GM12878 (cell line): ENCODE data around the gene MBNL1. TPM values are rescaled to one million over a fixed set of nuclear protein-coding genes. Genes with fewer than 3 reads are reported as not detected.

Experiments used
- ATAC-seq: fragments of 200-7000 bp; cut with Tn5 transposase; 3 replicates; pipeline ENCODE4 v1.9.1; 2020; ENCODE audit warnings: mild to moderate bottlenecking, moderate library complexity
- BruUV-seq: library from RNA; stranded (reverse); fragments of 400-500 nt; replicated peaks from 2 replicates; lab custom pipeline; 2021; lab: Mats Ljungman, UMichigan
- CTCF ChIA-PET: fragments of 300-600 bp; sonication (Branson Sonifier 250); formaldehyde crosslinking; extraction: SDS; loops from one replicate; lab custom pipeline; 2021; ENCODE audit warnings: inconsistent platforms; lab: Yijun Ruan, JAX
- POLR2A ChIA-PET: fragments of 350-600 bp; formaldehyde crosslinking; extraction: SDS; loops from one replicate; lab custom pipeline; 2021; ENCODE audit warnings: inconsistent platforms; lab: Charles Lee
- RAD21 ChIA-PET: fragments of 300-600 bp; sonication (Branson Sonifier 250); formaldehyde crosslinking; loops from one replicate; lab custom pipeline; 2023; ENCODE audit warnings: antibody characterized with exemption; ENCODE audit not compliant: unreplicated experiment; lab: Charles Lee
- SMC1A ChIA-PET: fragments of 300-600 bp; sonication (Branson Sonifier 250); formaldehyde crosslinking; loops from one replicate; lab custom pipeline; 2023; ENCODE audit not compliant: unreplicated experiment, uncharacterized antibody; lab: Charles Lee
- DNase-seq: peaks from one replicate; pipeline ENCODE4 v3.0.0-alpha.2; 2011; ENCODE audit warnings: low read depth, low spot score
- FAIRE-seq: peaks from 3 replicates; lab custom pipeline; 2011; peaks lifted over from hg19 to GRCh38; lab: Jason Lieb, UNC
- H2AFZ ChIP-seq: 2 replicates; pipeline ENCODE4 v1.6.0; 2011; ENCODE audit warnings: low read depth, low read length, control low read depth; ENCODE audit not compliant: control insufficient read depth
- H3K27ac ChIP-seq: 2 replicates; pipeline ENCODE4 v1.5.1; 2011; ENCODE audit warnings: control low read depth; ENCODE audit not compliant: control insufficient read depth, insufficient read depth
- H3K27me3 ChIP-seq, 2 experiments: replicated peaks in 1 of 2; 2 replicates each; pipeline versions ENCODE4 v1.6.0 to v1.6.1; 2011; ENCODE audit warnings: low read length in 1 of 2; ENCODE audit not compliant: control insufficient read depth in 2 of 2, insufficient read depth in 2 of 2
- H3K36me3 ChIP-seq, 2 experiments: 2 replicates each; pipeline ENCODE4 v1.5.1; 2011; ENCODE audit warnings: low read length in 1 of 2; ENCODE audit not compliant: control insufficient read depth in 2 of 2, insufficient read depth in 2 of 2
- H3K4me1 ChIP-seq: 2 replicates; pipeline ENCODE4 v1.6.1; 2011; ENCODE audit warnings: mild to moderate bottlenecking, low read length, moderate library complexity, mixed read lengths; ENCODE audit not compliant: control insufficient read depth, insufficient read depth
- H3K4me2 ChIP-seq: 2 replicates; pipeline ENCODE4 v1.6.0; 2011; ENCODE audit warnings: control low read depth; ENCODE audit not compliant: control insufficient read depth, insufficient read depth
- H3K4me3 ChIP-seq: fragments of 200-600 bp; sonication (generic); 2 replicates; pipeline ENCODE4 v1.5.1; 2016
- H3K79me2 ChIP-seq: 2 replicates; pipeline ENCODE4 v1.6.0; 2011; ENCODE audit warnings: low read length; ENCODE audit not compliant: control insufficient read depth, insufficient read depth
- H3K9ac ChIP-seq: 2 replicates; pipeline ENCODE4 v1.8.0; 2011; ENCODE audit warnings: low read length, control low read depth, mixed read lengths; ENCODE audit not compliant: control insufficient read depth, insufficient read depth
- H3K9me3 ChIP-seq: replicated peaks from 3 replicates; pipeline ENCODE4 v1.5.1; 2011; ENCODE audit warnings: mild to moderate bottlenecking, low read length; ENCODE audit not compliant: control insufficient read depth, insufficient read depth
- H4K20me1 ChIP-seq: 2 replicates; pipeline ENCODE4 v1.6.0; 2011; ENCODE audit not compliant: control insufficient read depth, insufficient read depth
- CBFB ChIP-seq: IDR thresholded peaks from 2 replicates; pipeline ENCODE4 v1.6.1; 2016; ENCODE audit warnings: antibody characterized with exemption, low read depth
- DPF2 ChIP-seq: fragments of 450-650 bp; IDR thresholded peaks from 2 replicates; pipeline ENCODE4 v1.6.1; 2017; ENCODE audit warnings: mild to moderate bottlenecking
- E2F4 ChIP-seq: IDR thresholded peaks from 2 replicates; pipeline ENCODE4 v1.6.1; 2012; ENCODE audit warnings: low read depth, low read length, improper control_type of control experiment
- E2F8 ChIP-seq: fragments of 450-650 bp; IDR thresholded peaks from 2 replicates; pipeline ENCODE4 v1.6.1; 2018; ENCODE audit warnings: mild to moderate bottlenecking, low read depth, moderate library complexity; ENCODE audit not compliant: partially characterized antibody
- JUNB ChIP-seq: IDR thresholded peaks from 2 replicates; pipeline ENCODE4 v1.6.1; 2016; ENCODE audit warnings: antibody characterized with exemption, mild to moderate bottlenecking
- LARP7 ChIP-seq: fragments of 450-650 bp; IDR thresholded peaks from 2 replicates; pipeline ENCODE4 v1.6.1; 2017; ENCODE audit warnings: mild to moderate bottlenecking
- MEF2B ChIP-seq: fragments of 450-650 bp; IDR thresholded peaks from 2 replicates; pipeline ENCODE4 v1.6.1; 2018; ENCODE audit warnings: mild to moderate bottlenecking, moderate library complexity; ENCODE audit not compliant: partially characterized antibody, poor library complexity, severe bottlenecking
- NKRF ChIP-seq: fragments of 450-650 bp; conservative IDR thresholded peaks from 2 replicates; pipeline ENCODE4 v1.6.1; 2017; ENCODE audit warnings: mild to moderate bottlenecking, moderate library complexity
- PAX8 ChIP-seq: fragments of 450-650 bp; IDR thresholded peaks from 2 replicates; pipeline ENCODE4 v1.6.1; 2017; ENCODE audit warnings: mild to moderate bottlenecking, moderate library complexity
- RUNX3 ChIP-seq: IDR thresholded peaks from 2 replicates; pipeline ENCODE4 v1.6.1; 2012; ENCODE audit warnings: low read length, inconsistent platforms
- SUPT20H ChIP-seq: IDR thresholded peaks from 2 replicates; pipeline ENCODE4 v1.6.1; 2011; ENCODE audit warnings: low read depth, mild to moderate bottlenecking, low read length, moderate library complexity, borderline replicate concordance; ENCODE audit not compliant: control insufficient read depth
- TBL1XR1 ChIP-seq: IDR thresholded peaks from 2 replicates; pipeline ENCODE4 v1.6.1; 2012; ENCODE audit warnings: low read depth, low read length, improper control_type of control experiment
- ZBTB40 ChIP-seq: fragments of 450-650 bp; IDR thresholded peaks from 2 replicates; pipeline ENCODE4 v1.6.1; 2016; ENCODE audit warnings: mild to moderate bottlenecking, moderate library complexity, borderline replicate concordance
- WGBS: methylation state at CpG from one replicate; pipeline ENCODE4 v1.1.6; 2016; ENCODE audit warnings: low lambda C conversion rate; ENCODE audit not compliant: insufficient replicate concordance, insufficient coverage; ENCODE audit errors: missing lambda C conversion rate; 5-methylcytosine and 5-hydroxymethylcytosine counted together
- in situ Hi-C: fragments of 300-500 bp; cut with MboI; formaldehyde crosslinking; loops from 9 replicates; pipeline ENCODE4 v1.14.3; 2018; ENCODE audit warnings: mixed read lengths
- intact Hi-C: fragments of 100-400 bp; cut with micrococcal nuclease; formaldehyde crosslinking; loops from one replicate; pipeline ENCODE4 v1.14.2; 2022; ENCODE audit not compliant: unreplicated experiment
- polyA plus RNA-seq, 11 experiments: library from polyadenylated mRNA; depleted of rRNA in 4 of 11; unstranded in 6 of 11; stranded (reverse) in 5 of 11; fragments of >200 nt; fragmentation: Nextera tagmentation in 4 of 11; fragmentation: Illumina TruSeq in 1 of 11; extraction: Ambion mirVana in 4 of 11; extraction: Trizol in 1 of 11; gene quantifications; 1 replicate in 1 of 11; 2 replicates in 10 of 11; pipeline versions ENCODE4 v1.2.1 to v1.2.3, GENCODE V29; 2011 to 2016; ENCODE audit warnings: inconsistent platforms in 2 of 11, missing spikeins in 2 of 11, low read depth in 1 of 11
- total RNA-seq, 4 experiments: library from RNA; depleted of rRNA in 3 of 4; stranded (reverse); fragments of >200 nt in 3 of 4; fragmentation: Illumina TruSeq in 1 of 4; extraction: Trizol in 1 of 4; gene quantifications; 2 replicates each; pipeline versions ENCODE4 v1.2.1 to v1.2.3, GENCODE V29; 2013 to 2021

Gene MBNL1
- total and polyA plus RNA-seq, 10 of the 15 experiments (the other 5 are each of a cell fraction or from before 2014, with no cell fraction given), result 59.6 to 337 (median 143) TPM

- TF ChIP-seq LARP7 (no peak), MEF2B (no peak), E2F8 (no peak), CBFB (no peak), DPF2 (no peak), SUPT20H (no peak), ZBTB40 (no peak), E2F4 (no peak), JUNB (peak; percentile 38; the same call in 1 of the 2 replicates), NKRF (no peak), PAX8 (no peak), RUNX3 (peak; percentile 66; the same call in 1 of the 2 replicates), TBL1XR1 (no peak)
- TF ChIP-seq, all 136 proteins: peak for 2
- SMC1A ChIA-PET, result interaction anchor here (1.2 to 10.8 kb wide), 4 partner anchors 8 to 69 kb away, joined by 3 to 160 read pairs (median 28); partner anchors contain the start of gene MBNL1
- Histone ChIP-seq H3K79me2 (peaks cover 15% of the 10 kb centered on the region), H3K27ac (no peak overlapping the region), H3K9ac (no peak overlapping the region), H3K27me3 (no peaks in the 10 kb centered on the region), H3K9me3 (peaks cover 4% of the 10 kb centered on the region), H4K20me1 (no peaks in the 10 kb centered on the region), H3K4me3 (no peak overlapping the region), H3K4me2 (0 out of 2 replicates have a peak overlapping the region, but pooled peaks have one; percentile 50), H2AFZ (no peak overlapping the region), H3K36me3 (no peaks in the 10 kb centered on the region), H3K4me1 (peaks cover 29% of the 10 kb centered on the region)
- DNase-seq, result no peak
- no TSS peak for BruUV-seq
- CTCF ChIA-PET, result interaction anchor here (1.1 to 6.5 kb wide), 2 partner anchors 8 to 219 kb away, joined by 3 to 47 read pairs; no protein-coding TSS in a partner anchor
- POLR2A ChIA-PET, result no interaction called here
- intact Hi-C loops, result no loop called here
- no peak for FAIRE-seq
- 45% methylated on average over 3 of the region's 3 CpGs for WGBS
- RAD21 ChIA-PET, result interaction anchor here (0.8 to 7.5 kb wide), 3 partner anchors 8 to 49 kb away, joined by 3 to 108 read pairs (median 4); no protein-coding TSS in a partner anchor
- in situ Hi-C loops, result no loop called here
- no peak for ATAC-seq
Observed at GRCh38 chr3:152252755-152253154, 16.0 kb upstream of the MBNL1 start.
